HG02852 (cell line): Measurements from ENCODE around the gene GGTA1.

Experiments
- ATAC-seq: cut with Tn5 transposase; IDR thresholded peaks from one replicate; pipeline ENCODE4 v1.9.1; 2021; ENCODE audit warnings: mild to moderate bottlenecking, moderate library complexity; ENCODE audit not compliant: unreplicated experiment

Gene GGTA1

GRCh38 chr9:121424024-121424432 is 75.6 kb downstream of the GGTA1 start:
- ATAC-seq: no peak

GRCh38 chr9:121411993-121412392 is 87.7 kb downstream of the GGTA1 start:
- ATAC-seq: no peak

DNA sequence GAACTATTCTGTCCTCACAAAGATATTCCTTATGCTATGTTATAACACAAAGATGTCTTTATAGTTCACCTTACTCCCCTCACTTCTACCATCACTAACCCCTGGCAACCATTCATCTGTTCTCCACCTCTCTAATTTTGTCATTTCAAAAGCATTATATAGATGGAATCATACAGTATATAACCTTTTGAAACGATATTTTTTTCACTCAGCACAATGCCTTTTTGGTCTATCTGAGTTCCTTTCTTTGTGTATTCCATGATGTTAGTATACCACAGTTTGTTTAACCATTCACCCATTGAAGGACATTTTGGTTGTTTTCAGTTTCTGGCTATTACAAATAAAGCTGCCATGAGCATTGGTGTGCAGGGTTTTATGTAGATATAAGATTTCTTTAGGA is 93.7 kb downstream of the GGTA1 start:
- no peak for ATAC-seq
